ENCODE measurements around the gene MARK1.

DNA sequence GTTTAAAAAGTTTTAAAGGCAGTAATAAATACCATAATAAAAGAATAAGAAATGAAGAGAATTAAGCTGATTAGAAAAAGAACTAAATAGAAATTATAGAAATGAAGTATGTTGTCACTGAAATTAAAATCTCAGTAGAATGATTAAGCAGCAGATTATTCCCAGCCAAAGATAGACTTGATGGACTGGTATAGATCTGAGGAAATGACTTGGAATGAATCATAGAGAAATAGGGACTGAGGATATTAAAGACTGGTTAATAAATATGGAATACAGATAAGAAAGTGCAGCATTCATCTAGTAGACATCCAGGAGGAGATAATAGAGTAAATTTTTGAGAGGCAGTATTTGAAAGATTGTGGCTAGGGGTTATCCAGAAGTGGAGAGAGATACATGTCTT lies 28.7 kb downstream of the MARK1 start:
- TF ChIP-seq CTCF (IDR thresholded peaks at IDR 0.05) (no peak), POLR2A (IDR thresholded peaks at IDR 0.05) (no peak)
